Heart left ventricle (tissue), 16 donors: ENCODE results near the gene NUDT16L1. TPM values are rescaled to one million over a fixed set of nuclear protein-coding genes. Genes with fewer than 3 reads are reported as not detected.
A peak's percentile ranks its signal among the peaks of the same experiment; 100 is the strongest.
"Not testable (repeated sequence)": the region's sequence is repeated elsewhere in the genome, so short reads cannot be mapped to it uniquely, and the experiment has no call there.

ENCODE experiments used
- ATAC-seq, 4 donors: fragments of 200-7000 bp; cut with Tn5 transposase; one replicate each; pipeline ENCODE4 v1.9.1; 2020 to 2022; ENCODE audit warnings: moderate library complexity in 4 of 4, mild to moderate bottlenecking in 3 of 4, moderate number of reproducible peaks in 1 of 4
- DNase-seq, 5 donors: peaks; one replicate each; pipeline ENCODE4 v3.0.0-alpha.2; 2020
- H3K27ac ChIP-seq, 12 donors: fragments of 200-600 bp; sonication (generic) in 4 of 12; one replicate each; pipeline versions ENCODE4 v1.5.0 to v1.8.0; 2016 to 2022; ENCODE audit warnings: mild to moderate bottlenecking in 2 of 12
- H3K27me3 ChIP-seq, 9 donors: fragments of 200-600 bp; sonication (generic) in 2 of 9; one replicate each; pipeline versions ENCODE4 v1.5.1 to v1.8.0; 2016 to 2022; ENCODE audit warnings: mild to moderate bottlenecking in 3 of 9
- H3K36me3 ChIP-seq, 9 donors: fragments of 200-600 bp; sonication (generic) in 2 of 9; one replicate each; pipeline versions ENCODE4 v1.5.0 to v1.8.0; 2018 to 2022; ENCODE audit warnings: mild to moderate bottlenecking in 2 of 9
- H3K4me1 ChIP-seq, 12 donors: fragments of 200-600 bp; sonication (generic) in 4 of 12; one replicate each; pipeline versions ENCODE4 v1.5.0 to v1.8.0; 2016 to 2022; ENCODE audit warnings: mild to moderate bottlenecking in 3 of 12
- H3K4me3 ChIP-seq, 12 donors: fragments of 200-600 bp; sonication (generic) in 4 of 12; one replicate each; pipeline versions ENCODE4 v1.5.0 to v1.8.0; 2017 to 2022; ENCODE audit warnings: mild to moderate bottlenecking in 9 of 12, moderate library complexity in 4 of 12
- H3K9me3 ChIP-seq, 12 donors: fragments of 200-600 bp; sonication (generic) in 4 of 12; one replicate each; pipeline versions ENCODE4 v1.5.0 to v1.8.0; 2016 to 2022; ENCODE audit warnings: mild to moderate bottlenecking in 1 of 12
- POLR2A ChIP-seq, 2 donors: fragments of 450-650 bp; IDR thresholded peaks; one replicate each; pipeline ENCODE4 v1.6.1; 2017; ENCODE audit warnings: antibody characterized with exemption in 2 of 2, mild to moderate bottlenecking in 2 of 2, moderate library complexity in 2 of 2
- WGBS, 4 donors: extraction: QIAGEN DNeasy Blood & Tissue Kit in 2 of 4; methylation state at CpG; one replicate each; pipeline versions ENCODE4 v1.1.5 to v1.1.7; 2013 to 2018; 5-methylcytosine and 5-hydroxymethylcytosine counted together
- intact Hi-C, 10 donors: fragments of 100-400 bp; cut with DNase I; formaldehyde crosslinking; loops; one replicate each; pipeline versions ENCODE4 v1.11.1 to v1.14.2; 2022
- polyA plus RNA-seq, 2 donors: library from polyadenylated mRNA; stranded (reverse); fragments of 200-250 nt; gene quantifications; one replicate each; pipeline ENCODE4 v1.2.3, GENCODE V29; 2013
- total RNA-seq, 9 donors: library from RNA; depleted of rRNA in 2 of 9; stranded (reverse); fragments of >200 nt in 2 of 9; fragmentation: NEBNext Ultra II Directional in 3 of 9; extraction: Animal tissue kit (Norgen Biotek cat#: 25700) in 3 of 9; gene quantifications; one replicate each; pipeline versions ENCODE4 v1.1.0 to v1.2.4, GENCODE V29; 2016 to 2023
- TF ChIP-seq, protein P1 (sequence below), 12 donors: fragments of 200-600 bp; sonication (generic) in 4 of 12; IDR thresholded peaks; one replicate each; pipeline versions ENCODE4 v1.5.0 to v1.8.0; 2018 to 2022; ENCODE audit warnings: antibody characterized with exemption in 12 of 12, mild to moderate bottlenecking in 5 of 12
- donor health status: ischemic (EF 13 %, LVEDD 7.1; RV severe dilation, severe dysfunction).
- donor health status: healthy with polysubstance abuse.
- donor health status: DM: no; HTN: yes; CAD: no.
- donor health status: DM: no; HTN: no; CAD: no.
- donor health status: ischemic (EF 25% LVEDD 6.9; RV normal size, moderate dysfunction).
- donor health status: ischemic (EF 25% LVEDD 5.7; RV mildly dilated, moderate dysfunction).
- donor health status: healthy.
- donor health status: DM: yes; HTN: yes; CAD: no.
- donor health status: ischemic (EF 35%, LVEDD 5.7; RV mildly dilated, moderate dysfunction).
- donor health status: nonischemic (EF 11% LVEDD 7.7; RV severe dilation, severe dysfunction).
- donor health status: DM: yes; HTN: yes; CAD: no.
- donor health status: PGD.
- donor health status: ischemic (EF 29% LVEDD 5.4; RV normal size, mild dysfunction).
- donor health status: nonischemic (EF 23%, LVEDD 6.1; RV moderate dilation, normal function).

The NUDT16L1 gene
- total and polyA plus RNA-seq, 11 donors, result 33.1 to 65.2 (median 47.5) TPM

DNA sequence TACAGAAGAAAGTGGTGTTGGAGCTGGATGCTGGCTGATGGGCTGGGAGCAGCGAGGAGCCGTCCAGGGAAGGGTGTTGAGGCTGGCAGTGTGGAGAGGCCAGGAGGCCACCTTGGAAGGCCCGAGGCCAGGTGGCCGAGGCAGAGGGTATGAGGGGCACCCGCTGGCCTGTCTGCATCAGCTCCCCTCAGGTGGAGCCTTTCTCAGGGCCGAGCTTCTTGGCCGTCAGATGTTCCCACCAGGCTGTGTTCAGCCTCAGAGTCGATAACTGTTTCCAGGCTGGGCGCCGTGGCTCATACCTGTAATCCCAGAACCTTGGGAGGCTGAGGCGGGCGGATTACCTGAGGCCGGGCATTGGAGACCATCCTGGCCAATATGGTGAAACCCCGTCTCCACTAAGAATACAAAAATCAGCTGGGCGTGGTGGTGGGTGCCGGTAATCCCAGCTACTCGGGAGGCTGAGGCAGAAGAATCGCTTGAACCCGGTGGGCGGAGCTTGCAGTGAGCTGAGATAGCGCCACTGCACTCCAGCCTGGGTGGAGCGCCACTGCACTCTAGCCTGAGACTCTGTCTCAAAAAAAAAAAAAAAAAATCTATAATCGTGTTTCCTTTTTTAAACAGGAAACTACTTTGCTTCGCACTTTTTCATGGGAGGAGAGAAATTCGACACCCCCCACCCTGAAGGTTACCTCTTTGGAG, 43.5 kb upstream of the NUDT16L1 start:
- TF ChIP-seq, protein P1, sequence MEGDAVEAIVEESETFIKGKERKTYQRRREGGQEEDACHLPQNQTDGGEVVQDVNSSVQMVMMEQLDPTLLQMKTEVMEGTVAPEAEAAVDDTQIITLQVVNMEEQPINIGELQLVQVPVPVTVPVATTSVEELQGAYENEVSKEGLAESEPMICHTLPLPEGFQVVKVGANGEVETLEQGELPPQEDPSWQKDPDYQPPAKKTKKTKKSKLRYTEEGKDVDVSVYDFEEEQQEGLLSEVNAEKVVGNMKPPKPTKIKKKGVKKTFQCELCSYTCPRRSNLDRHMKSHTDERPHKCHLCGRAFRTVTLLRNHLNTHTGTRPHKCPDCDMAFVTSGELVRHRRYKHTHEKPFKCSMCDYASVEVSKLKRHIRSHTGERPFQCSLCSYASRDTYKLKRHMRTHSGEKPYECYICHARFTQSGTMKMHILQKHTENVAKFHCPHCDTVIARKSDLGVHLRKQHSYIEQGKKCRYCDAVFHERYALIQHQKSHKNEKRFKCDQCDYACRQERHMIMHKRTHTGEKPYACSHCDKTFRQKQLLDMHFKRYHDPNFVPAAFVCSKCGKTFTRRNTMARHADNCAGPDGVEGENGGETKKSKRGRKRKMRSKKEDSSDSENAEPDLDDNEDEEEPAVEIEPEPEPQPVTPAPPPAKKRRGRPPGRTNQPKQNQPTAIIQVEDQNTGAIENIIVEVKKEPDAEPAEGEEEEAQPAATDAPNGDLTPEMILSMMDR (IDR thresholded peaks at IDR 0.05), result no peak
- TF ChIP-seq POLR2A (IDR thresholded peaks at IDR 0.05), result no peak
- Histone ChIP-seq H3K4me1 (peaks cover 0 to 5% (median 0%) of the 10 kb centered on the region in 12 donors), H3K36me3 (peaks cover 0 to 72% (median 44%) of the 10 kb centered on the region in 9 donors), H3K9me3 (no peaks in the 10 kb centered on the region), H3K27ac (no peak overlapping the region), H3K27me3 (no peaks in the 10 kb centered on the region), H3K4me3 (no peak overlapping the region)
- ATAC-seq (peak in 1 of 4 donors; percentile 4), DNase-seq (no peak)
- WGBS, 4 donors, result 89 to 94% (median 90%) methylated on average over 25 of the region's 25 CpGs
- intact Hi-C loops, result no loop called here

DNA sequence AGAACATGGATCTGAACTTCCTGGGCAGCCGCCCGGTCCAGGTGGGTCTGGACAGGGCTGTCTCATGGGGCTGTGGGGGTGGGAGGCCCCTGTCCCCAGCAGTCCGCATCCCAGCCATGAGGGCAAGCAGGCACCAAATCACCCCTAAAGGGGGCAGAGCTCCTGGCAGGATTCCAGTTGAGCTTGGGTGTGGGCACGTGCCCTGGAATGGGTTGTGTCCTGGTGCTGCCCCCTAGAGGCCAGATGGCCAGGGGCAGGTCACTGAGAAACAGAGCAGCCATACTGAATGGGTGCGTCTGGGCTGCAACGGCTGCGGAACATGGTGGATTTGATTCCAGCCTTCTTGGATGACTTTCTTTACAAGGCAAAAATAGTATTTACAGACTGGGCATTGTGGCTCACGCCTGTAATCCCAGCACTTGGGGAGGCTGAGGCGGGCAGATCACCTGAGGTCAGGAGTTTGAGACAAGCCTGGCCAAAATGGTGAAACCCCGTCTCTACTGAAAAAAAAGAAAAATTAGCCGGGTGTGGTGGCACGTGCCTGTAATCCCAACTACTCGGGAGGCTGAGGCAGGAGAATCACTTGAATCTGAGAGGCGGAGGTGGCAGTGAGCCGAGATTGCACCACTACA, 42.8 kb upstream of the NUDT16L1 start:
- H3K4me1 ChIP-seq, H3K9me3 ChIP-seq, H3K27me3 ChIP-seq, intact Hi-C loops, H3K4me3 ChIP-seq, H3K27ac ChIP-seq: not testable (repeated sequence)
- ATAC-seq (peak in 3 of 4 donors; percentile 42 to 53 (median 52)), DNase-seq (peak in 3 of 5 donors; percentile 45 to 83 (median 55))
- peaks cover 0 to 79% (median 48%) of the 10 kb centered on the region in 9 donors for H3K36me3 ChIP-seq
- WGBS, 4 donors, result 87 to 89% (median 88%) methylated on average over 14 to 15 of the region's 15 CpGs
- TF ChIP-seq, protein P1 (IDR thresholded peaks at IDR 0.05), result peak; percentile 43 to 89 (median 62)

DNA sequence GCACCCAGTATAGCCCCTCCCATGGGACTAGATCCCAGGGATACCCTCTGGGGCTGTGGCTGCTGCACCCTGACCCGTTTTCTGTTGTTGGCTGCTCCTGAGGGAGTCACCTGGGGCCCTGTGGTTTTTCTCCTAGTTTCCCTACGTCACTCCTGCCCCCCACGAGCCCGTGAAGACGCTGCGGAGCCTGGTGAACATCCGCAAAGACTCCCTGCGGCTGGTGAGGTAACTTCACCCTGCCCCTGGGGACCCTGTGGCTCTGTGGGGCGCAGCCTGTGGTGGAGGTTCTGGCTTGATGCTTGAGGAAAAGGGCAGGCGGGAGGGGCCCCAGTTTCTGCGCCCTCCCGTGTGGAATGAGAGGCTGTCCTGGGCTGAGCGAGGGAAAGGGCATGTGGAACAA, 41.5 kb upstream of the NUDT16L1 start:
- Histone ChIP-seq H3K36me3 (peaks cover 0 to 83% (median 60%) of the 10 kb centered on the region in 9 donors), H3K27ac (no peak overlapping the region), H3K4me1 (peaks cover 0 to 5% (median 0%) of the 10 kb centered on the region in 12 donors), H3K27me3 (no peaks in the 10 kb centered on the region), H3K4me3 (no peak overlapping the region), H3K9me3 (no peaks in the 10 kb centered on the region)
- DNase-seq, result no peak
- intact Hi-C loops, result no loop called here
- ATAC-seq, result no peak
- TF ChIP-seq POLR2A (IDR thresholded peaks at IDR 0.05), result no peak
- TF ChIP-seq, protein P1 (IDR thresholded peaks at IDR 0.05), result no peak
- 89 to 95% (median 95%) methylated on average over 11 to 13 of the region's 13 CpGs for WGBS, 4 donors

DNA sequence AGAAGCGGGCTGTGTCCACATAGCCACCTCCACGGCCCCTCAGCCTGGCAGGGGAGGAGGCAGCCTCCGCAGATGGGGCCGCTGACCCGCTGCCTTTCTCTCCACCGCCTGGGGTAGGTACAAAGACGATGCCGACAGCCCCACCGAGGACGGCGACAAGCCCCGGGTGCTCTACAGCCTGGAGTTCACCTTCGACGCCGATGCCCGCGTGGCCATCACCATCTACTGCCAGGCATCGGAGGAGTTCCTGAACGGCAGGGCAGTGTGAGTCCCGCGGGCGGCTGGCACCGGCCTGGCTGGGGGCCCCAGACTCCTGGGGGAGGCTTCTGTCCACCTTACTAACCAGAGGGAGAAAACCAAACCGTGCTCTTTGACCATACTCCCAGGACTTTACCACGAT, 40.8 kb upstream of the NUDT16L1 start:
- H3K9me3 ChIP-seq, result no peaks in the 10 kb centered on the region
- no peak overlapping the region for H3K27ac ChIP-seq
- 93 to 97% (median 95%) methylated on average over 14 to 25 of the region's 25 CpGs for WGBS, 4 donors
- no peaks in the 10 kb centered on the region for H3K27me3 ChIP-seq
- no peak overlapping the region for H3K4me3 ChIP-seq
- DNase-seq (no peak), ATAC-seq (no peak)
- peaks cover 0 to 5% (median 0%) of the 10 kb centered on the region in 12 donors for H3K4me1 ChIP-seq
- peaks cover 0 to 83% (median 67%) of the 10 kb centered on the region in 9 donors for H3K36me3 ChIP-seq
- intact Hi-C loops, result no loop called here
- no peak for TF ChIP-seq POLR2A (IDR thresholded peaks at IDR 0.05)
- TF ChIP-seq, protein P1 (IDR thresholded peaks at IDR 0.05), result no peak
